ENCODE results near the gene ATF6.
"Not testable (repeated sequence)": the region's sequence is repeated elsewhere in the genome, so short reads cannot be mapped to it uniquely, and the experiment has no call there.

Gene ATF6

GRCh38 chr1:161722406-161722805, 43.7 kb upstream of the ATF6 start:
- TF ChIP-seq CTCF (IDR thresholded peaks at IDR 0.05; ENCODE audit: low read depth, low read length, poor library complexity, severe bottlenecking): no peak
- no peak for TF ChIP-seq EZH2phosphoT487 (IDR thresholded peaks at IDR 0.05; ENCODE audit: borderline replicate concordance, low read length)
- Histone ChIP-seq H3K27ac (ENCODE audit: low read depth, low read length) (no peak overlapping the region), H3K79me2 (ENCODE audit: control insufficient read depth, low read length) (peaks cover 13% of the 10 kb centered on the region), H3K27me3 (ENCODE audit: control insufficient read depth, low read length) (no peaks in the 10 kb centered on the region), H3K9me2 (replicated peaks; ENCODE audit: control insufficient read depth, low read length) (no peaks in the 10 kb centered on the region), H3K4me3 (ENCODE audit: low read length) (peak overlapping the region; percentile 61), H4K20me1 (ENCODE audit: control insufficient read depth, insufficient read depth, low read depth, low read length) (no peaks in the 10 kb centered on the region), H3K36me3 (ENCODE audit: control insufficient read depth, low read length) (no peaks in the 10 kb centered on the region), H3K4me2 (ENCODE audit: low read length) (peak overlapping the region; percentile 75), H3K9me3 (ENCODE audit: control insufficient read depth, insufficient read depth, low read length) (no peaks in the 10 kb centered on the region), H3K4me1 (ENCODE audit: control insufficient read depth, low read length) (peaks cover 75% of the 10 kb centered on the region), H3F3A (ENCODE audit: control insufficient read depth, insufficient read depth) (peaks cover 31% of the 10 kb centered on the region)

- Histone ChIP-seq H3K4me3 (ENCODE audit: low read length) (no peak overlapping the region), H3K27me3 (ENCODE audit: control insufficient read depth, low read length) (no peaks in the 10 kb centered on the region), H3F3A (ENCODE audit: control insufficient read depth, insufficient read depth) (peaks cover 32% of the 10 kb centered on the region), H3K4me2 (ENCODE audit: low read length) (no peak overlapping the region), H3K27ac (ENCODE audit: low read depth, low read length) (no peak overlapping the region), H3K4me1 (ENCODE audit: control insufficient read depth, low read length) (peaks cover 75% of the 10 kb centered on the region), H3K79me2 (ENCODE audit: control insufficient read depth, low read length) (peaks cover 14% of the 10 kb centered on the region), H3K9me3 (ENCODE audit: control insufficient read depth, insufficient read depth, low read length) (no peaks in the 10 kb centered on the region), H3K9me2 (replicated peaks; ENCODE audit: control insufficient read depth, low read length) (no peaks in the 10 kb centered on the region), H3K36me3 (ENCODE audit: control insufficient read depth, low read length) (no peaks in the 10 kb centered on the region), H4K20me1 (ENCODE audit: control insufficient read depth, insufficient read depth, low read depth, low read length) (no peaks in the 10 kb centered on the region)
- TF ChIP-seq EZH2phosphoT487 (IDR thresholded peaks at IDR 0.05; ENCODE audit: borderline replicate concordance, low read length) (no peak), CTCF (IDR thresholded peaks at IDR 0.05; ENCODE audit: low read depth, low read length, poor library complexity, severe bottlenecking) (no peak)
Measured at GRCh38 chr1:161723459-161724141, 42.5 kb upstream of the ATF6 start.

GRCh38 chr1:161725258-161725907, 40.7 kb upstream of the ATF6 start:
- H3K27ac ChIP-seq (ENCODE audit: low read depth, low read length): peak overlapping the region; percentile 75

GRCh38 chr1:161725908-161726472, 40.1 kb upstream of the ATF6 start:
- Histone ChIP-seq H3K4me2 (ENCODE audit: low read length) (peak overlapping the region; percentile 94), H3K27ac (ENCODE audit: low read depth, low read length) (peak overlapping the region; percentile 75), H3K36me3 (ENCODE audit: control insufficient read depth, low read length) (no peaks in the 10 kb centered on the region), H3K27me3 (ENCODE audit: control insufficient read depth, low read length) (no peaks in the 10 kb centered on the region), H4K20me1 (ENCODE audit: control insufficient read depth, insufficient read depth, low read depth, low read length) (no peaks in the 10 kb centered on the region), H3K79me2 (ENCODE audit: control insufficient read depth, low read length) (peaks cover 14% of the 10 kb centered on the region), H3K9me2 (replicated peaks; ENCODE audit: control insufficient read depth, low read length) (no peaks in the 10 kb centered on the region), H3F3A (ENCODE audit: control insufficient read depth, insufficient read depth) (peaks cover 16% of the 10 kb centered on the region), H3K4me3 (ENCODE audit: low read length) (peak overlapping the region; percentile 88), H3K4me1 (ENCODE audit: control insufficient read depth, low read length) (peaks cover 61% of the 10 kb centered on the region), H3K9me3 (ENCODE audit: control insufficient read depth, insufficient read depth, low read length) (no peaks in the 10 kb centered on the region)
- TF ChIP-seq EZH2phosphoT487 (IDR thresholded peaks at IDR 0.05; ENCODE audit: borderline replicate concordance, low read length) (no peak), CTCF (IDR thresholded peaks at IDR 0.05; ENCODE audit: low read depth, low read length, poor library complexity, severe bottlenecking) (no peak)

More at GRCh38 chr1:161725258-161725907, 40.7 kb upstream of the ATF6 start:
- Histone ChIP-seq H3F3A (ENCODE audit: control insufficient read depth, insufficient read depth) (peaks cover 22% of the 10 kb centered on the region), H3K4me2 (ENCODE audit: low read length) (peak overlapping the region; percentile 94), H3K79me2 (ENCODE audit: control insufficient read depth, low read length) (peaks cover 14% of the 10 kb centered on the region), H3K4me3 (ENCODE audit: low read length) (peak overlapping the region; percentile 88), H3K4me1 (ENCODE audit: control insufficient read depth, low read length) (peaks cover 67% of the 10 kb centered on the region)
- H3K9me3 ChIP-seq (ENCODE audit: control insufficient read depth, insufficient read depth, low read length); H3K9me2 ChIP-seq (replicated peaks; ENCODE audit: control insufficient read depth, low read length); H4K20me1 ChIP-seq (ENCODE audit: control insufficient read depth, insufficient read depth, low read depth, low read length); H3K27me3 ChIP-seq (ENCODE audit: control insufficient read depth, low read length); H3K36me3 ChIP-seq (ENCODE audit: control insufficient read depth, low read length): not testable (repeated sequence)

All from DOHH2 (cell line).